GM19240 (cell line): ENCODE results near the gene HOXC12.

Source experiments
- DNase-seq: peaks from one replicate; pipeline ENCODE4 v3.0.0; 2011; ENCODE audit warnings: low spot score; ENCODE audit not compliant: insufficient read length

Gene HOXC12

GRCh38 chr12:53971686-53972085 lies 17.0 kb downstream of the HOXC12 start:
- no peak for DNase-seq

- no peak for DNase-seq
These were observed 17.5 kb downstream of the HOXC12 start for GRCh38 chr12:53972152-53972702.

GRCh38 chr12:53972722-53973235 lies 18.1 kb downstream of the HOXC12 start, which contains the start of gene HOXC11:
Gene HOXC11 (plus strand): TSS chr12:53973126. CDS start chr12:53973242, 116 bp downstream.
- DNase-seq, result no peak

GRCh38 chr12:53973236-53974042 lies 18.7 kb downstream of the HOXC12 start:
- no peak for DNase-seq

- DNase-seq, result no peak
These were observed 19.7 kb downstream of the HOXC12 start, which contains the start of gene HOTAIR for GRCh38 chr12:53974084-53975063. Gene HOTAIR (minus strand): TSS chr12:53974954.

- no peak for DNase-seq
These were observed 20.4 kb downstream of the HOXC12 start for GRCh38 chr12:53975064-53975471.

- DNase-seq, result no peak
These were observed 20.9 kb downstream of the HOXC12 start for GRCh38 chr12:53975479-53976152.

- no peak for DNase-seq
These were observed 21.6 kb downstream of the HOXC12 start for GRCh38 chr12:53976172-53976822.

- no peak for DNase-seq
These were observed 22.3 kb downstream of the HOXC12 start for GRCh38 chr12:53976823-53977595.

GRCh38 chr12:53977596-53978445 lies 23.1 kb downstream of the HOXC12 start:
- no peak for DNase-seq

- DNase-seq, result no peak
These were observed 24.0 kb downstream of the HOXC12 start for GRCh38 chr12:53978477-53979356.

GRCh38 chr12:53980104-53980801 lies 25.6 kb downstream of the HOXC12 start:
- DNase-seq, result no peak

- DNase-seq, result no peak
These were observed 26.2 kb downstream of the HOXC12 start for GRCh38 chr12:53980802-53981496.

- no peak for DNase-seq
These were observed 27.2 kb downstream of the HOXC12 start for GRCh38 chr12:53981634-53982565.
